GM23338 (cell line): ENCODE data around the gene CLEC5A. TPM values are rescaled to one million over a fixed set of nuclear protein-coding genes. Genes with fewer than 3 reads are reported as not detected.

Experiments
- ATAC-seq: fragments of 200-7000 bp; cut with Tn5 transposase; 3 replicates; pipeline ENCODE4 v1.9.1; 2020
- DNase-seq: peaks from one replicate; pipeline ENCODE4 v3.0.0-alpha.2; 2015; ENCODE audit warnings: low spot score
- H2AFZ ChIP-seq: fragments of 200-600 bp; sonication (generic); 2 replicates; pipeline ENCODE4 v1.8.0; 2016; ENCODE audit warnings: antibody characterized with exemption, mild to moderate bottlenecking, moderate library complexity
- H3F3A ChIP-seq: fragments of 200-600 bp; sonication (generic); replicated peaks from 2 replicates; pipeline ENCODE4 v1.8.0; 2017; ENCODE audit warnings: antibody characterized with exemption, mixed run types, low read depth
- H3K27ac ChIP-seq: fragments of 200-600 bp; sonication (generic); 2 replicates; pipeline ENCODE4 v1.6.1; 2016; ENCODE audit warnings: low read depth
- H3K27me3 ChIP-seq: fragments of 200-600 bp; sonication (generic); 2 replicates; pipeline ENCODE4 v1.8.0; 2016; ENCODE audit warnings: mild to moderate bottlenecking, mixed run types, moderate library complexity; ENCODE audit not compliant: insufficient read depth
- H3K36me3 ChIP-seq: fragments of 200-600 bp; sonication (generic); 2 replicates; pipeline ENCODE4 v1.8.0; 2016; ENCODE audit warnings: mild to moderate bottlenecking; ENCODE audit not compliant: insufficient read depth
- H3K4me1 ChIP-seq: fragments of 200-600 bp; sonication (generic); 2 replicates; pipeline ENCODE4 v1.8.0; 2016; ENCODE audit warnings: mild to moderate bottlenecking, moderate library complexity; ENCODE audit not compliant: insufficient read depth
- H3K4me2 ChIP-seq: fragments of 200-600 bp; sonication (generic); 2 replicates; pipeline ENCODE4 v1.7.1; 2017; ENCODE audit warnings: mixed run types
- H3K4me3 ChIP-seq: fragments of 200-600 bp; sonication (generic); 2 replicates; pipeline ENCODE4 v1.6.1; 2016; ENCODE audit warnings: mixed run types
- H3K79me2 ChIP-seq: fragments of 200-600 bp; sonication (generic); replicated peaks from 2 replicates; pipeline ENCODE4 v1.8.0; 2017; ENCODE audit warnings: mild to moderate bottlenecking; ENCODE audit not compliant: insufficient read depth
- H3K9me2 ChIP-seq: fragments of 200-600 bp; sonication (generic); 2 replicates; pipeline ENCODE4 v1.8.0; 2017; ENCODE audit not compliant: insufficient read depth
- H4K20me1 ChIP-seq: fragments of 200-600 bp; sonication (generic); replicated peaks from 2 replicates; pipeline ENCODE4 v1.8.0; 2017; ENCODE audit warnings: mild to moderate bottlenecking; ENCODE audit not compliant: insufficient read depth
- H3K27ac Mint-ChIP-seq: 2 replicates; pipeline ENCODE4 v1.8.0; 2020; ENCODE audit warnings: inconsistent platforms, mild to moderate bottlenecking, moderate library complexity, mixed read lengths
- H3K27me3 Mint-ChIP-seq: 3 replicates; pipeline ENCODE4 v1.8.0; 2022; ENCODE audit warnings: low read depth, mild to moderate bottlenecking, moderate library complexity, mixed read lengths, inconsistent platforms; ENCODE audit not compliant: insufficient read depth, poor library complexity
- H3K36me3 Mint-ChIP-seq: 3 replicates; pipeline ENCODE4 v1.8.0; 2021; ENCODE audit warnings: low read depth, mild to moderate bottlenecking, inconsistent platforms, moderate library complexity, mixed read lengths
- H3K4me1 Mint-ChIP-seq: 3 replicates; pipeline ENCODE4 v1.8.0; 2020; ENCODE audit warnings: mild to moderate bottlenecking, inconsistent platforms, mixed read lengths
- H3K4me3 Mint-ChIP-seq: 3 replicates; pipeline ENCODE4 v1.8.0; 2021; ENCODE audit warnings: moderate library complexity, mild to moderate bottlenecking, inconsistent platforms, mixed read lengths
- H3K9me3 Mint-ChIP-seq: 3 replicates; pipeline ENCODE4 v1.8.0; 2020; ENCODE audit warnings: moderate library complexity, mild to moderate bottlenecking, inconsistent platforms, mixed read lengths
- CREB1 ChIP-seq: fragments of 250-450 bp; sonication (Bioruptor Pico); IDR thresholded peaks from 2 replicates; pipeline ENCODE4 v1.5.0; 2020; ENCODE audit warnings: low read depth, mild to moderate bottlenecking, moderate library complexity
- CTCF ChIP-seq, 2 experiments: fragments of 200-600 bp in 1 of 2; sonication (generic) in 1 of 2; conservative IDR thresholded peaks; 2 replicates each; pipeline versions ENCODE4 v1.5.1 to v1.6.1; 2016 to 2017; ENCODE audit warnings: antibody characterized with exemption in 2 of 2, low read depth in 2 of 2, mild to moderate bottlenecking in 2 of 2, moderate library complexity in 1 of 2
- ETS1 ChIP-seq: IDR thresholded peaks from 2 replicates; pipeline ENCODE4 v1.6.1; 2016; ENCODE audit warnings: antibody characterized with exemption
- EZH2 ChIP-seq: fragments of 200-600 bp; sonication (generic); IDR thresholded peaks from one replicate; pipeline ENCODE4 v1.8.0; 2017; ENCODE audit warnings: antibody characterized with exemption, mild to moderate bottlenecking, low read depth; ENCODE audit not compliant: unreplicated experiment
- EZH2phosphoT487 ChIP-seq: fragments of 200-600 bp; sonication (generic); IDR thresholded peaks from one replicate; pipeline ENCODE4 v1.8.1; 2018; ENCODE audit warnings: antibody characterized with exemption; ENCODE audit not compliant: unreplicated experiment
- JUNB ChIP-seq: IDR thresholded peaks from one replicate; pipeline ENCODE4 v1.6.1; 2016; ENCODE audit warnings: antibody characterized with exemption; ENCODE audit not compliant: unreplicated experiment
- NANOG ChIP-seq: IDR thresholded peaks from 2 replicates; pipeline ENCODE4 v1.6.1; 2016; ENCODE audit warnings: antibody characterized with exemption, borderline replicate concordance
- POLR2AphosphoS5 ChIP-seq: IDR thresholded peaks from 2 replicates; pipeline ENCODE4 v1.6.1; 2016; ENCODE audit warnings: antibody characterized with exemption, low read depth
- REST ChIP-seq: IDR thresholded peaks from one replicate; pipeline ENCODE4 v1.6.1; 2018; ENCODE audit warnings: antibody characterized with exemption; ENCODE audit not compliant: unreplicated experiment
- STAT1 ChIP-seq: IDR thresholded peaks from one replicate; pipeline ENCODE4 v1.6.1; 2016; ENCODE audit warnings: antibody characterized with exemption; ENCODE audit not compliant: unreplicated experiment
- ZNF114 ChIP-seq: fragments of 250-450 bp; sonication (Bioruptor Pico); IDR thresholded peaks from 2 replicates; pipeline ENCODE4 v1.5.0; 2020; ENCODE audit warnings: mild to moderate bottlenecking, moderate library complexity
- ZNF331 ChIP-seq: fragments of 250-450 bp; sonication (Bioruptor Pico); IDR thresholded peaks from 2 replicates; pipeline ENCODE4 v1.5.0; 2020; ENCODE audit warnings: low read depth, mild to moderate bottlenecking, moderate library complexity
- ZNF462 ChIP-seq: fragments of 250-450 bp; sonication (Bioruptor Pico); IDR thresholded peaks from 2 replicates; pipeline ENCODE4 v1.5.0; 2020; ENCODE audit warnings: mild to moderate bottlenecking, moderate library complexity
- polyA plus RNA-seq: library from polyadenylated mRNA; unstranded; fragments of >200 nt; fragmentation: Nextera tagmentation; extraction: Ambion mirVana; gene quantifications from 2 replicates; pipeline ENCODE4 v1.2.1, GENCODE V29; 2016
- total RNA-seq: library from RNA; depleted of rRNA; stranded (reverse); fragments of >200 nt; shearing (Covaris generic); gene quantifications from 2 replicates; pipeline ENCODE4 v1.2.3, GENCODE V29; 2014

CLEC5A gene
- total and polyA plus RNA-seq, 2 experiments from 2014 or later = not detected

GRCh38 chr7:141976524-141977245 is 29.9 kb upstream of the CLEC5A start:
- H3K9me2 ChIP-seq = no peaks in the 10 kb centered on the region
- no peak overlapping the region for H3K27ac ChIP-seq
- no peak overlapping the region for H3K27ac Mint-ChIP-seq
- H3K36me3 Mint-ChIP-seq = no peaks in the 10 kb centered on the region
- H3K4me1 ChIP-seq = no peaks in the 10 kb centered on the region
- H3K4me3 Mint-ChIP-seq = peak overlapping the region; percentile 12; the same call in 1 of the 3 replicates
- no peak overlapping the region; the same call in 1 of the 2 replicates for H3K4me2 ChIP-seq
- H3F3A ChIP-seq = no peaks in the 10 kb centered on the region
- peak overlapping the region; percentile 15; the same call in 1 of the 2 replicates for H3K4me3 ChIP-seq
- H3K36me3 ChIP-seq = no peaks in the 10 kb centered on the region
- H3K27me3 Mint-ChIP-seq = peaks cover 5% of the 10 kb centered on the region
- TF ChIP-seq ZNF331 = no peak
- no peak for TF ChIP-seq REST
- TF ChIP-seq ZNF462 = no peak
- TF ChIP-seq ZNF114 (CRISPR knock-in tag) = no peak
- TF ChIP-seq EZH2 = no peak
- TF ChIP-seq NANOG = no peak
- TF ChIP-seq ETS1 = no peak
- no peak for TF ChIP-seq JUNB
- no peak for TF ChIP-seq CREB1 (CRISPR knock-in tag)
- no peak for TF ChIP-seq STAT1
- no peak for TF ChIP-seq CTCF (conservative IDR thresholded peaks at IDR 0.05; ENCODE audit: low read depth in 2 of 2)
- no peak for TF ChIP-seq POLR2AphosphoS5
- TF ChIP-seq EZH2phosphoT487 = no peak
- no peaks in the 10 kb centered on the region for H3K27me3 ChIP-seq
- H3K79me2 ChIP-seq = no peaks in the 10 kb centered on the region
- peak overlapping the region; percentile 9; the same call in 1 of the 2 replicates for H2AFZ ChIP-seq
- no peaks in the 10 kb centered on the region for H4K20me1 ChIP-seq
- peaks cover 6% of the 10 kb centered on the region; the same call in 2 of the 3 replicates for H3K4me1 Mint-ChIP-seq
- DNase-seq (no peak), ATAC-seq (peak; percentile 32)
- H3K9me3 Mint-ChIP-seq = peaks cover 7% of the 10 kb centered on the region; the same call in 2 of the 3 replicates
